Measurements from ENCODE around the gene TRRAP.

- no peak for TF ChIP-seq CTCF (IDR thresholded peaks at IDR 0.05)
- no peak for TF ChIP-seq POLR2A (IDR thresholded peaks at IDR 0.05)
Observed at GRCh38 chr7:99041526-99041925, 163.2 kb downstream of the TRRAP start.
